Measurements from ENCODE around the gene CARMIL1. TPM values are rescaled to one million over a fixed set of nuclear protein-coding genes. Genes with fewer than 3 reads are reported as not detected.

CARMIL1 gene
- total RNA-seq, 1 donor from 2014 or later: 3.4 TPM

DNA sequence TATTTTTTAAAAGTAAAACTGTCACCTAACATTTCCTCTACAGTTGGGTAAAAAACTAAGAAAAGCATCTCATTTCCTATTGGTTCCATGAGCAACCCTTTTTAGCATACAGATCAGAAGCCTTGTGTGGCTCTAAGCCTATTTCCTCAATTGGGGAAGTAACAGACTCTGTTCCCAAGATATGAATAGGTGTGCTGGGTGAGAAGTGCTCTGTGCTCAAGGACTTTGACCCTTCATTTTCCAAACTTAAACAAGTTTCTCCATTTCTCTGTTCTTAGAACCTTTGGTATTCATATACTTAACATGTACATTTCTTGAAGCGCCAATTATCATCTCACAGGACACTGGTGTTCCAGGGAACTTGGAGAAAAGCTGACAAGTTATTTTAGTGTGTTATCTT lies 24.1 kb downstream of the CARMIL1 start:
- intact Hi-C loops (cut with micrococcal nuclease): no loop called here
- Mint-ChIP-seq H3K4me3 (no peak overlapping the region), H3K36me3 (ENCODE audit: low read depth) (no peaks in the 10 kb centered on the region), H3K27ac (no peak overlapping the region), H3K9me3 (no peaks in the 10 kb centered on the region), H3K27me3 (no peaks in the 10 kb centered on the region), H3K4me1 (peaks cover 50% of the 10 kb centered on the region)
- TF ChIP-seq CTCF (IDR thresholded peaks at IDR 0.05): no peak
- no peak for ATAC-seq (ENCODE audit: low read depth)
- ChIA-PET POLR2A (interaction anchor here (1.3 kb wide), 1 partner anchor 9 kb away, joined by 12 read pairs; no protein-coding TSS in a partner anchor), CTCF (interaction anchor here (1.1 kb wide), 1 partner anchor 24 kb away, joined by 3 read pairs; the partner anchor contains the start of gene CARMIL1)
- no peak for DNase-seq

- no peak for ATAC-seq (ENCODE audit: low read depth)
- POLR2A ChIA-PET: no interaction called here
- no peaks in the 10 kb centered on the region for H3K9me3 Mint-ChIP-seq
- intact Hi-C loops (cut with micrococcal nuclease): no loop called here
- H3K27me3 Mint-ChIP-seq: no peaks in the 10 kb centered on the region
- no peak for DNase-seq
- TF ChIP-seq CTCF (IDR thresholded peaks at IDR 0.05): no peak
- CTCF ChIA-PET: no interaction called here
- no peak overlapping the region for H3K4me3 Mint-ChIP-seq
- H3K27ac Mint-ChIP-seq: no peak overlapping the region
- no peaks in the 10 kb centered on the region for H3K36me3 Mint-ChIP-seq (ENCODE audit: low read depth)
- H3K4me1 Mint-ChIP-seq: peaks cover 21% of the 10 kb centered on the region
These were observed 27.2 kb downstream of the CARMIL1 start for GRCh38 chr6:25306379-25306778.

- ATAC-seq (ENCODE audit: low read depth): no peak
- peaks cover 17% of the 10 kb centered on the region for H3K4me1 Mint-ChIP-seq
- H3K27ac Mint-ChIP-seq: no peak overlapping the region
- DNase-seq: no peak
- no peaks in the 10 kb centered on the region for H3K27me3 Mint-ChIP-seq
- CTCF ChIA-PET: no interaction called here
- intact Hi-C loops (cut with micrococcal nuclease): no loop called here
- no peaks in the 10 kb centered on the region for H3K9me3 Mint-ChIP-seq
- no peak for TF ChIP-seq CTCF (IDR thresholded peaks at IDR 0.05)
- H3K4me3 Mint-ChIP-seq: no peak overlapping the region
- H3K36me3 Mint-ChIP-seq (ENCODE audit: low read depth): no peaks in the 10 kb centered on the region
- POLR2A ChIA-PET: no interaction called here
These were observed 28.8 kb downstream of the CARMIL1 start for GRCh38 chr6:25307805-25308494.

DNA sequence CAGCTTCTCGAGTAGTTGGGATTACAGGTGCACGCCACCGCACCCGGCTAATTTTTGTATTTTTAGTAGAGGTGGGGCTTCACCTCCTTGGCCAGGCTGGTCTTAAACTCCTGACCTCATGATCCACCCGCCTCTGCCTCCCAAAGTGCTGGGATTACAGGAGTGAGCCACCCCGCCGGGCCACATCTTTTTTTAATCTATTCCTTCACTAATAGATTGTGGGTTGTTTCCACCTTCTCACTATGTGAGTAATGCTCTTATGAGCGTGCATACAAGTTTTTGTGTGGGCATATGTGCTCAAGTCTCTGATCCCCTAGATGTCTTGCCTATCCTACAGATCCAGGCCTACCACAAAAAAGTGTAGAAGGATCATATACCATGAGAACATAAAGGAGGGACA lies 30.7 kb downstream of the CARMIL1 start:
- no peaks in the 10 kb centered on the region for H3K27me3 Mint-ChIP-seq
- ATAC-seq (ENCODE audit: low read depth) (no peak), DNase-seq (no peak)
- peaks cover 16% of the 10 kb centered on the region for H3K4me1 Mint-ChIP-seq
- ChIA-PET POLR2A (no interaction called here), CTCF (no interaction called here)
- intact Hi-C loops (cut with micrococcal nuclease): no loop called here
- H3K4me3 Mint-ChIP-seq: no peak overlapping the region
- H3K9me3 Mint-ChIP-seq: no peaks in the 10 kb centered on the region
- no peak overlapping the region for H3K27ac Mint-ChIP-seq
- no peak for TF ChIP-seq CTCF (IDR thresholded peaks at IDR 0.05)
- H3K36me3 Mint-ChIP-seq (ENCODE audit: low read depth): no peaks in the 10 kb centered on the region

GRCh38 chr6:25311331-25311840 lies 32.2 kb downstream of the CARMIL1 start:
- DNase-seq (no peak), ATAC-seq (ENCODE audit: low read depth) (no peak)
- no peaks in the 10 kb centered on the region for H3K27me3 Mint-ChIP-seq
- H3K4me1 Mint-ChIP-seq: peaks cover 16% of the 10 kb centered on the region
- H3K36me3 Mint-ChIP-seq (ENCODE audit: low read depth): no peaks in the 10 kb centered on the region
- no peak for TF ChIP-seq CTCF (IDR thresholded peaks at IDR 0.05)
- POLR2A ChIA-PET: interaction anchor here (0.6 kb wide), 1 partner anchor 12 kb away, joined by 3 read pairs; no protein-coding TSS in a partner anchor
- H3K27ac Mint-ChIP-seq: no peak overlapping the region
- no peaks in the 10 kb centered on the region for H3K9me3 Mint-ChIP-seq
- no peak overlapping the region for H3K4me3 Mint-ChIP-seq
- CTCF ChIA-PET: no interaction called here
- intact Hi-C loops (cut with micrococcal nuclease): no loop called here
